GM23248 (cell line): ENCODE measurements around the gene RXRB.

ENCODE experiments used
- EZH2 ChIP-seq: fragments of 200-600 bp; sonication (generic); IDR thresholded peaks from 2 replicates; pipeline ENCODE4 v1.6.1; 2018; ENCODE audit warnings: antibody characterized with exemption, mild to moderate bottlenecking; ENCODE audit not compliant: insufficient read depth, poor library complexity, severe bottlenecking
- EZH2phosphoT487 ChIP-seq: fragments of 200-600 bp; sonication (generic); IDR thresholded peaks from 2 replicates; pipeline ENCODE4 v1.6.1; 2018; ENCODE audit warnings: antibody characterized with exemption, moderate library complexity, mild to moderate bottlenecking, low read depth; ENCODE audit not compliant: insufficient read depth

DNA sequence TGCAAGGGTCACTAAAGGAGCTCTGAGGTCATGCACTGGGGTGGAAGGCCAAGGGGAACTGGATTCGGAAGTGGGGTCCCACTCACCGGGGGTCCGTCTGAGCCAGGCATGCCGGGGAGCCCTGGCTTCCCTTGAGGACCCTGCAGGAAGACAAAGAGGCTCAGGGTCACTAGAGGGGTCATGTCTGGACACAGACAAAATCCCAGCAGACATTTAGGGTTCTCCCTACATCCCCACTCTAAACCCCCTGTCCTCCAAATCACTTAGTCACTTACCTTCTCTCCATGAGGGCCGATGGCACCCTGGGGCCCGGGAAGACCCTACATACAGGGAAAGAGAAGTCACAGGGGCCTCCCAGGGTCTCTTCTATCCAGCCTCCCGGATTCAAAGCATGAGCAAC, 23.6 kb downstream of the RXRB start:
- TF ChIP-seq EZH2phosphoT487 (no peak), EZH2 (no peak)
